Esophagus muscularis mucosa (tissue), 3 donors: ENCODE measurements around the gene AK8.

Experiments used
- POLR2A ChIP-seq: fragments of 450-650 bp; IDR thresholded peaks from one replicate; pipeline ENCODE4 v1.6.1; 2017; ENCODE audit warnings: antibody characterized with exemption, moderate library complexity, mild to moderate bottlenecking, low read depth
- TF ChIP-seq, protein P1 (sequence below), 3 experiments: fragments of 200-600 bp in 2 of 3; fragments of 450-650 bp in 1 of 3; sonication (generic) in 2 of 3; IDR thresholded peaks; one replicate each; pipeline ENCODE4 v1.5.1; 2017 to 2019; ENCODE audit warnings: antibody characterized with exemption in 3 of 3, mild to moderate bottlenecking in 2 of 3, moderate library complexity in 1 of 3

DNA sequence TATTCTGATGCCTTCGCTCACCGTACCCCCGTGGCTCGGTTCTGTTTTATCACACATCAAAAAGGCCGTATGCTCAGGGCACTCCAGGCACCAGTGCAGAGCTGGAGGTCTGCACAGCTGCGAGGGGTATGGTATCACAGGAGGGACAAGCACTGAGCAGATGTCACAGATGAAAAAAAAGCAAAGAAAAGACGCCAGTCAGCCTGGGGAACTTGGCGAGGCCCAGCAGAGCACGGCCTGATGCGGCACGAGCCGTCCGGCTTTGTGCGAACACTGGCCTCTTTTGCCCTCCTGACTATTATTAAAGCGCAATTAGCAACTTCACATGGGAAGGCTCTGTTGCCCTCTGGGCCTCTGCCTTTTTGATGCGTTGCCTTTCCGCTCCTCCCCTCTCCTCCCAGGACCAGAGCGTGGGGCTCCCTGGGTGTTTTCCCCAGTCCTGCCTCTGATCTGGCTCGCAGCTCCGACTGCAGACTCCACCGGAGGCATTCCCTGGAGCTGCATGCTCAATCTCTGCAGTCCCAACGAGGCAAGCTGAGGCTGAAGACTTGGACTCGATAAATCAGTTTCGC, 44.4 kb downstream of the AK8 start:
- no peak for TF ChIP-seq POLR2A
- TF ChIP-seq, protein P1, sequence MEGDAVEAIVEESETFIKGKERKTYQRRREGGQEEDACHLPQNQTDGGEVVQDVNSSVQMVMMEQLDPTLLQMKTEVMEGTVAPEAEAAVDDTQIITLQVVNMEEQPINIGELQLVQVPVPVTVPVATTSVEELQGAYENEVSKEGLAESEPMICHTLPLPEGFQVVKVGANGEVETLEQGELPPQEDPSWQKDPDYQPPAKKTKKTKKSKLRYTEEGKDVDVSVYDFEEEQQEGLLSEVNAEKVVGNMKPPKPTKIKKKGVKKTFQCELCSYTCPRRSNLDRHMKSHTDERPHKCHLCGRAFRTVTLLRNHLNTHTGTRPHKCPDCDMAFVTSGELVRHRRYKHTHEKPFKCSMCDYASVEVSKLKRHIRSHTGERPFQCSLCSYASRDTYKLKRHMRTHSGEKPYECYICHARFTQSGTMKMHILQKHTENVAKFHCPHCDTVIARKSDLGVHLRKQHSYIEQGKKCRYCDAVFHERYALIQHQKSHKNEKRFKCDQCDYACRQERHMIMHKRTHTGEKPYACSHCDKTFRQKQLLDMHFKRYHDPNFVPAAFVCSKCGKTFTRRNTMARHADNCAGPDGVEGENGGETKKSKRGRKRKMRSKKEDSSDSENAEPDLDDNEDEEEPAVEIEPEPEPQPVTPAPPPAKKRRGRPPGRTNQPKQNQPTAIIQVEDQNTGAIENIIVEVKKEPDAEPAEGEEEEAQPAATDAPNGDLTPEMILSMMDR (IDR thresholded peaks at IDR 0.05): no peak
